Stomach (tissue), 9 donors: Measurements from ENCODE around the gene UBAC1. TPM values are rescaled to one million over a fixed set of nuclear protein-coding genes. Genes with fewer than 3 reads are reported as not detected.

Source experiments
- DNase-seq, 2 donors: peaks; one replicate each; pipeline versions ENCODE4 v3.0.0 to v3.0.0-alpha.2; 2013 to 2019
- H3K27ac ChIP-seq, 5 donors: fragments of 200-600 bp in 4 of 5; sonication (generic) in 4 of 5; one replicate each; pipeline ENCODE4 v1.5.1; 2013 to 2019; ENCODE audit warnings: mild to moderate bottlenecking in 1 of 5, moderate library complexity in 1 of 5
- H3K27me3 ChIP-seq, 3 donors: fragments of 200-600 bp; sonication (generic); one replicate each; pipeline ENCODE4 v1.5.1; 2017 to 2019; ENCODE audit warnings: mixed run types in 1 of 3
- H3K36me3 ChIP-seq, 4 donors: fragments of 200-600 bp; sonication (generic); 1 replicate in 3 of 4; 2 replicates in 1 of 4; pipeline ENCODE4 v1.5.1; 2016 to 2019
- H3K4me1 ChIP-seq, 4 donors: fragments of 200-600 bp; sonication (generic); one replicate each; pipeline ENCODE4 v1.5.1; 2016 to 2019
- H3K4me3 ChIP-seq, 4 donors: fragments of 200-600 bp; sonication (generic) in 3 of 4; one replicate each; pipeline ENCODE4 v1.5.1; 2016 to 2019; ENCODE audit warnings: mild to moderate bottlenecking in 1 of 4
- H3K9me3 ChIP-seq, 4 donors: fragments of 200-600 bp; sonication (generic); one replicate each; pipeline ENCODE4 v1.5.1; 2016 to 2019
- CTCF ChIP-seq, 7 experiments: fragments of 450-650 bp in 4 of 7; fragments of 200-600 bp in 3 of 7; sonication (generic) in 3 of 7; IDR thresholded peaks; one replicate each; pipeline ENCODE4 v1.5.1; 2016 to 2019; ENCODE audit warnings: antibody characterized with exemption in 7 of 7, control low read depth in 2 of 7, mild to moderate bottlenecking in 1 of 7
- EP300 ChIP-seq: sonication (generic); formaldehyde crosslinking; IDR thresholded peaks from one replicate; pipeline ENCODE4 v1.6.1; 2017; ENCODE audit warnings: antibody characterized with exemption
- POLR2A ChIP-seq, 4 donors: fragments of 450-650 bp; IDR thresholded peaks; one replicate each; pipeline ENCODE4 v1.6.1; 2016; ENCODE audit warnings: antibody characterized with exemption in 4 of 4, control low read depth in 2 of 4, mild to moderate bottlenecking in 1 of 4, moderate library complexity in 1 of 4
- POLR2AphosphoS5 ChIP-seq, 3 donors: sonication (generic); formaldehyde crosslinking; IDR thresholded peaks; one replicate each; pipeline ENCODE4 v1.6.1; 2016; ENCODE audit warnings: antibody characterized with exemption in 3 of 3
- WGBS, 5 donors: extraction: QIAGEN DNeasy Blood & Tissue Kit in 3 of 5; methylation state at CpG; one replicate each; pipeline versions ENCODE4 v1.1.5 to v1.1.7; 2013 to 2018; 5-methylcytosine and 5-hydroxymethylcytosine counted together
- intact Hi-C: fragments of 100-400 bp; cut with DNase I; formaldehyde crosslinking; loops from one replicate; pipeline ENCODE4 v1.15.1; 2023; ENCODE audit warnings: low total_unique reads
- polyA plus RNA-seq, 3 donors: library from polyadenylated mRNA; stranded (reverse); fragments of 200-250 nt; gene quantifications; one replicate each; pipeline ENCODE4 v1.2.3, GENCODE V29; 2013
- total RNA-seq, 5 donors: library from RNA; depleted of rRNA; stranded (reverse); fragments of >200 nt; gene quantifications; one replicate each; pipeline versions ENCODE4 v1.1.0 to v1.2.3, GENCODE V29; 2014 to 2016
- donor health status: healthy with polysubstance abuse.
- donor health status: Bipolar disorder and iron deficiency.
- donor health status: healthy.

The UBAC1 gene
- total and polyA plus RNA-seq, 8 donors = 22.6 to 70.1 (median 42.6) TPM

GRCh38 chr9:136001231-136001630 lies 40.1 kb upstream of the UBAC1 start:
- no peaks in the 10 kb centered on the region for H3K27me3 ChIP-seq
- TF ChIP-seq POLR2A (IDR thresholded peaks at IDR 0.05) = no peak
- no peak for TF ChIP-seq EP300
- TF ChIP-seq POLR2AphosphoS5 (IDR thresholded peaks at IDR 0.05) = no peak
- TF ChIP-seq CTCF (IDR thresholded peaks at IDR 0.05) = no peak
- peaks cover 8 to 27% (median 15%) of the 10 kb centered on the region in 4 donors for H3K4me1 ChIP-seq
- no peaks in the 10 kb centered on the region for H3K9me3 ChIP-seq
- no peak for DNase-seq
- no peak overlapping the region for H3K4me3 ChIP-seq
- H3K27ac ChIP-seq = no peak overlapping the region
- intact Hi-C loops = no loop called here
- H3K36me3 ChIP-seq = no peaks in the 10 kb centered on the region
- WGBS, 5 donors = 46 to 56% (median 50%) methylated on average over 11 to 18 of the region's 18 CpGs

- Histone ChIP-seq H3K4me3 (no peak overlapping the region), H3K4me1 (peaks cover 4 to 28% (median 15%) of the 10 kb centered on the region in 4 donors), H3K9me3 (no peaks in the 10 kb centered on the region), H3K36me3 (no peaks in the 10 kb centered on the region), H3K27ac (no peak overlapping the region), H3K27me3 (no peaks in the 10 kb centered on the region)
- no peak for DNase-seq
- TF ChIP-seq POLR2AphosphoS5 (IDR thresholded peaks at IDR 0.05) = no peak
- TF ChIP-seq POLR2A (IDR thresholded peaks at IDR 0.05) = no peak
- TF ChIP-seq CTCF (IDR thresholded peaks at IDR 0.05) = no peak
- TF ChIP-seq EP300 = no peak
- WGBS, 5 donors = 86 to 95% (median 87%) methylated on average over 7 to 16 of the region's 16 CpGs
- intact Hi-C loops = no loop called here
Measured at GRCh38 chr9:135998410-135999071, 37.4 kb upstream of the UBAC1 start.

- Histone ChIP-seq H3K4me3 (no peak overlapping the region), H3K9me3 (no peaks in the 10 kb centered on the region), H3K27me3 (no peaks in the 10 kb centered on the region), H3K4me1 (peaks cover 4 to 28% (median 15%) of the 10 kb centered on the region in 4 donors), H3K27ac (no peak overlapping the region), H3K36me3 (no peaks in the 10 kb centered on the region)
- no peak for DNase-seq
- TF ChIP-seq CTCF (IDR thresholded peaks at IDR 0.05) (no peak), EP300 (no peak), POLR2A (IDR thresholded peaks at IDR 0.05) (no peak), POLR2AphosphoS5 (IDR thresholded peaks at IDR 0.05) (no peak)
- 74 to 95% (median 84%) methylated on average over 3 to 10 of the region's 10 CpGs for WGBS, 5 donors
- intact Hi-C loops = no loop called here
Measured at GRCh38 chr9:135998016-135998380, 36.8 kb upstream of the UBAC1 start.

GRCh38 chr9:135997090-135998015 lies 36.2 kb upstream of the UBAC1 start:
- no peak for TF ChIP-seq POLR2A (IDR thresholded peaks at IDR 0.05)
- no peak for TF ChIP-seq CTCF (IDR thresholded peaks at IDR 0.05)
- no peak for TF ChIP-seq POLR2AphosphoS5 (IDR thresholded peaks at IDR 0.05)
- TF ChIP-seq EP300 = no peak
- Histone ChIP-seq H3K9me3 (no peaks in the 10 kb centered on the region), H3K4me3 (no peak overlapping the region), H3K27me3 (no peaks in the 10 kb centered on the region), H3K27ac (no peak overlapping the region), H3K4me1 (peaks cover 11 to 29% (median 19%) of the 10 kb centered on the region in 4 donors), H3K36me3 (no peaks in the 10 kb centered on the region)
- 77 to 83% (median 80%) methylated on average over 31 to 34 of the region's 34 CpGs for WGBS, 5 donors
- intact Hi-C loops = no loop called here
- DNase-seq = no peak
